Measurements from ENCODE around the gene CCZ1B.
"Not testable (repeated sequence)": the region's sequence is repeated elsewhere in the genome, so short reads cannot be mapped to it uniquely, and the experiment has no call there.

The CCZ1B gene

DNA sequence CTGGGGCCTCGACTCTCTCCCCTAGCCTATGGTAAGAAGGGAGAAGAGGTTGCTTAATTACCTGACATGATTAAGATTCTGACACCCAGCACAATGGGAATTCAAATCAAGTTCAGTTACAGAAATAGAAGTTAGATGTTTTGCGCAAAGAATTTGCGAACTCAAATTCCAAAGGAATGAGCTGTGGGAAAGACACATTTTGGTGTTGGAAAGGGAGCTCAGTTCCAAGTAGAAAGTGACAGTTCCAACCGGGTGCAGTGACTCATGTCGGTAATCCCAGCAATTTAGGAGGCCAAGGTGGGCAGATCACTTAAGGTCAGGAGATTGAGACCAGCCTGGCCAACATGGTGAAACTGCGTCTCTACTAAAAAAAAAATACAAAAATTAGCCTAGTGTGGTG is 4.0 kb upstream of the CCZ1B start:
- DNase-seq: not testable (repeated sequence)

DNA sequence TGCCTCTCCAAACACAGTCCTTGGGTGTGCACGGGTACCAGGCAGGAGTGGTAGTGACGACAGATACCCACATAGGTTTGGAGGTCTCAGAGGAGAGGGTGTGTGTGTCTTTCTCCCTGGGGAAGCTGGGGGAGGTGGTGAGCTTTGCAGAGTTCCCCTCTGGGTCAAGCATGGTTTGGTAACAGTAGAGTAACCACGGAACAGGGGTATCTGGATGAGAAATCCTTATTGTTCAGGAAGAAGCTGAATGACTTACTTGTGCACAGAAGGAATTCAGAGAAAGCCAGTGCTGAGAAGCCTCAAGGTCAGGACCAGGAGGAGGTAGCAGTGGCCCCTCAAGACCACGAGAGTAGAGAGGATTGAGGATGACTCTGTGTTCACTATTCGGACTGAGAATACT is 3.5 kb upstream of the CCZ1B start:
- DNase-seq: not testable (repeated sequence)

DNA sequence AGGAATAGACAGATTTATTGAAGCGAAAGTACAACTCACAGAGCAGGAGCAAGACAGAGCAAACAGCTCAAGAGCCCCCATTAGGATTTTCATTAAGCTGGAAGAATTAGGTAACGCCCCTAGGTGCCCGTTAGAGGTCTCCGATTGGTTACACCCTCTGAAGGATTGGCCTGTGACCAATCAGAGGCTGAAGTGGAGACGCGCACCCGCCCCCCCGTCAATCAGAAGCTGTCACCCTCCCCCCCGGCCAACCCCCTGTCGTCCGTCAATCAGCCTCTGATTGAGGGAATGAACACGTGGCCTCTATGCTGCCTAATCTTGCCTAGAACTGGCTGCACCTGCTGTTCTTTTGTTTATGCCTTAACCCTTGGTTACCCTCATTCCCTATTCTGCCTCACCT is 1.1 kb upstream of the CCZ1B start:
- not testable (repeated sequence) for DNase-seq

DNA sequence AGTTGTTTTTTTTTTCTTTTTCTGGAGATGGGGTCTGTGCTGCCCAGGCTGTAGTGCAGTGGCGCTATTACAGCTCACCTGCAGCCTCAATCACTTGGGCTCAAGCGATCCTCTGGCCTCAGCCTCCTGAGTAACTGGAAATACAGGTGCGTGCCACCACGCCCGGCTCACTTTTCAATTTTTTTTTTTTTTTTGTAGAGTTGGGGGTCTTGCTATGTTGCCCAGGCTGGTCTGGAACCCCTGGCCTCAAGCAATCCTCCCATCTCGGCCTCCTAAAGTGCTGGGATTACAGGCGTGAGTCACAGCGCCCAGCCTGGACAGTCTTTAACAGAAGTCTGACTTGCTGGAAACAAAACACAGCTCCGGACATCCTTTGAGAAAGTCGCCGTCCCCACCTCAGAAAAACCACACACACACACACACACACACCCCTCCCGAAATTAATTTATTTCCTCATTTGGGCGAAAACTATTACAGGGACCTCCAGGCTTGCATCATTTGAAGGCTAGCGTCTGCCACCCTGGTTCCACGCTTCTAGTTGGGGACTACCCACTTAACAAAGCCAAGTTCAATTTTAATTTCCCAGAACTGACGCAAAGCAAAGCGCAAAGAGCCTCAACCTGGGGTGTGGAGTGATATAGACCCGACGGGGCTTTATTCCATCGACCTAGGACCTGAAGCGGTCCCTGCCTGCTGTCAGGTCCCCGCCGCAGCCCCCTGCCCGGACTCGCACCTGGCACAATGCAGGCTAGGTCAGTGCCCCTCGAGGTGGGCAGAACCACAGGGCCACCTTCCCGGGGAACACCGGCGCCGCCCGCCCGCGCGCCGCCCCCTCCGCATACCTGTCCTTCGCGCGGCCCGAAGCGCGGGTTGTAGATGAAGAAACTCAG is 594 bp downstream of the CCZ1B start:
- DNase-seq: not testable (repeated sequence)

DNA sequence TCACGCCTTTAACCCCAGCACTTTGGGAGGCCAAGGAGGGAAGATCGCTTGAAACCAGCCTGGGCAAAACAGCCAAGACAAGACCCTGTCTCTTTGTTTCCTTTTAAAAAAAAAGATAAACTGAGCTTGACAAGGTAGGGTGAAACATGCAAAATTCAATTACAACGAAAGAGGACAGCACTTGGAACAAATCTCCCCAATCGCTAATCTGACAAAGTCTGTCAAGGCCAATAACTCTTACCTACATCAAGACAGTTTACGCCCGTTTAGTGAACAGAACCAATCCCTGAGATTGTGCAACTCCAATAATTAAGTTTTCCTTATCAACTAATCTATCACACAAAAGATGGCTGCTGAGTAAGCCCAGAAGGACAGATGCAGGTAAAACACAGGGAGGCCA is 4.5 kb downstream of the CCZ1B start:
- not testable (repeated sequence) for DNase-seq

DNA sequence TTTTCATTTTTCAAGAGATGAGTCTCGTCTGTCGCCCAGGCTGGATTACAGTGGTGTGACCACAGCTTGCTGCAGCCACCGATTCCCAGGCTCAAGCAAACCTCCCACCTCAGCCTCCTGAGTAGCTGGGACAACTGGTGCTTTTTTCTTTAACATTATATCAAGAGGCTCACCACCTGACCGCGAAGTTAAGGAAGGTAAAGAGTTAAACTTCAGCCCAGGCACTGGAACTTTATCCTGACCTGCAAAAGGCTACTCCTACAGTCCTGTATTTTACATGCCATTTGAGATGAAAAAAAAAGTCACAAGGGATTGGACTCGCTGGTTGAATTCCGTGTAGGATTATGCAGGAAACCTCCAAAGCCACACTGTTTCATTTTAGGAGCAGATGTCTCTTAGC is 10.6 kb downstream of the CCZ1B start:
- not testable (repeated sequence) for DNase-seq

DNA sequence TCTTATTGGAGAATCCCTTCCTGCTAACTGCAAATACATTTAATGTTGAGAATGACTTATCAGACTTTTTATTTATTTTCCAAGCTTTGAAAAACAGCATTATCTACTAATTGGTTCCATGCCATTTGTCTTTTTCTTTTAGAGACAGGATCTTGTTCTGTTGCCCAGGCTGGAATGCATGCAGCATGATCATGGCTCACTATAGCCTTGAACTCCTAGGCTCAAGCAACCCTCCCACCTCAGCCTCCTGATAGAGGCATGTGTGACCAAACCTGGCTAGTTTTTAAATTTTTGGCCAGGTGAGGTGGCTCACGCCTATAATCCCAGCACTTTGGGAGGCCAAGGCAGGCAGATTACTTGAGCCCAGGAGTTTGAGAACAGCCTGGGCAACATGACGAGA is 13.1 kb downstream of the CCZ1B start:
- not testable (repeated sequence) for DNase-seq

DNA sequence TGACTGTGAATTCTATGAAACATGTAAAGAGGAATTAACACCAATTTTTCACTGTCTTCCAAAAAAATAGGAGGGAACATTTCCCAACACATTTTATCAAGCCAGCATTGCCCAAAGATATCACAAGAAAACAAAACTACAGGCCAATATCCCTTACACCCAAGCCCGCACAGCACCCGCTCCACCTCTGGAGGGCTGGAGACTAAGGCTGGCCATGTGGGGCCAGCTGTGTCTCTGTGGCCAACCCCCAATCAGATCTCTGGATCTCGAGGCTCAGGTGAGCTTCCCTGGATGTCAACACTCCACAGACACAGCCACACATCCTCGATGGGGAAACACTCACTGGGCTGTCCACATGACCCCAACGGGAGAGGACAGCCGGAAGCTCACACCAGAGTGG is 18.1 kb downstream of the CCZ1B start:
- not testable (repeated sequence) for DNase-seq

DNA sequence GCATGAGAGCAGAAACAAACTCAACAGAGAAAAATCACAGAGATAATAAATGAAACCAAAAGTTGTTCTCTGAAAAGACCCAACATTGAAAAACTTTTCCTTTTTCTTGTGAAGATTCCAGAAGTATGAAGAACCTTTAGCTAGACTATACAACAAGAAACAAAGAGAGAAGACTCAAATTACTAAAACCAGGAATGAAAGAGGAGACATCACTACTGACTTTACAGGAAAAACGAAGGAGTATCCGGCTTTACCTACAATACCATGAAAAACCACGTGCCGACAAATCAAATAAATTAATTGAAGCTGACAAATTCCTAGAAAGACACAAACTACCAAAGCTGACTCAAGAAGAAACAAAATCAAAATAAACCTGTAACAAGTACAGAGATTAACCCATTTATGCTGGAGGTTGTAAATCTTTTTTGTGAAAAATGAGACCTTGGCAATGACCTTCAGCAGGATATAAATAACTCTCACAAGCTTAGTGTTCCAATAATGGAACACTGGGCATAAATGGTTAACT is 18.6 kb downstream of the CCZ1B start:
- DNase-seq: not testable (repeated sequence)

DNA sequence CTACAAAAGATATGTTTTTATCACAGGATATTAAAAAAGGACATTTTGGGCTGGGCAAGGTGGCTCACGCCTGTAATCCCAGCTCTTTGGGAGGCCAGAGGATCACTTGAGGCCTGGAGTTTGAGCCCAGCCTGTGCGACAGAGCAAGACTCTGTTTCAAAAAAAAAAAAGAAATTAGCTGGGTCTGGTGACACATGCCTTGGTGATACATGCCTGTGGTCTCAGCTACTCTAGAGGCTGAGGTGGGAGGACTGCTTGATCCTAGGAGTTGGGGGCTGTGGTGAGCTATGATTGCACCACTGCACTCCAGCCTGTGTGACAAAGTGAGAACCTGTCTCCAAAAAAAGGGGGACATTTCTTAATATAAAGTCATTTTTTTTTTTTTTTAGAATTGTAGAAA is 25.7 kb downstream of the CCZ1B start:
- DNase-seq: not testable (repeated sequence)

DNA sequence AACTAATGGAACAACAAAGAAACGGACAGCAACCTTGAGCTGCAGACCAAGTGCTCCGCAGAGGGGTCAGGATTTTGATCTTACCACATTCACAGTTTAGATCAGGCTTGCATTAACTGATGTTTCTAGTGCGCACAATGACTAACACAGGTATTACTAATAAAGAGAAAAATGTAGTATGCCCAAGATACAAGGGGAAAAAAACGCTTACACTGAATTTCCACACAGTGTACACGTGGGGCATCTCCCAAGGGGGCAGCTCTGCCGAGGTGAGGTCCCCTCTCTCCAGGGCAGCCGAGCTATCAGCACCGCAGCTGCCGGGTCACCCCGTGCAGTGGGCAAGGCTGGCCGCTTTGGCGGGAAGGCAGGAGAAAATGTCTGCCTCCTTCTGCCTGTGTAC is 26.2 kb downstream of the CCZ1B start:
- not testable (repeated sequence) for DNase-seq

DNA sequence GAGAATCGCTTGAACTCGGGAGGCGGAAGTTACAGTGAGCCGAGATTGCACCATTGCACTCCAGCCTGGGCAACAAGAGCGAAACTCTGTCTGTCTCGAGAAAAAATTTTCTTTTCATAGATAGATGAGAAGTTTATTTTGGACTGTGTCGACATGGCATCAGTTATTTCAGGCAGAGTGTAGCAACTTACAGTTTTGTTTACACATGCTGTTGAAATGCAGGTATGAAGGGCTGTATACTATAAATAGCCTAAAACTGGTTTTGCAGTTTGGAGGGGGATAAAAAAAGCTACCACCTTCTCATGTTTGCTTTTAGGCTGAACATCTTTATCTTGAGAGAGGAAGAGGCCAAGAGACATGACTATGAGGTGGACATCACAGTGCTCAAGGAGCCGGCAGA is 28.0 kb downstream of the CCZ1B start:
- not testable (repeated sequence) for DNase-seq

DNA sequence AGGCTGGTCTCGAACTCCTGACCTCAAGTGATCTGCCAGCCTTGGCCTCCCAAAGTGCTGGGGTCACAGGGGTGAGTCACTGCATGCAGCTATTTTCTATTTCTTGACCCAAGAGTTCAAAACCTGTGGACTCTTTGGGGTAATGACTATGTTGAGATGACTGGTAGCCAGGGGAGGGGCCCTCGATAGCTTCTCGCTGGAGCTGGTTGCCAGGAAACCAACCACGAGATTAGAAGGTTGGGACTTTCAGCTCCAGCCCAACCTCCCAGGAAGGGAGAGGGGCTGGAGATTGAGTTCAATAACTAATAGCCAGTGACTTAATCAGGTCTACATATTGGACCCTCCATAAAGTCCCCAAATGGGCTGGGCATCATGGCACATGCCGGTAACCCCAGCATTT is 28.9 kb downstream of the CCZ1B start:
- not testable (repeated sequence) for DNase-seq

DNA sequence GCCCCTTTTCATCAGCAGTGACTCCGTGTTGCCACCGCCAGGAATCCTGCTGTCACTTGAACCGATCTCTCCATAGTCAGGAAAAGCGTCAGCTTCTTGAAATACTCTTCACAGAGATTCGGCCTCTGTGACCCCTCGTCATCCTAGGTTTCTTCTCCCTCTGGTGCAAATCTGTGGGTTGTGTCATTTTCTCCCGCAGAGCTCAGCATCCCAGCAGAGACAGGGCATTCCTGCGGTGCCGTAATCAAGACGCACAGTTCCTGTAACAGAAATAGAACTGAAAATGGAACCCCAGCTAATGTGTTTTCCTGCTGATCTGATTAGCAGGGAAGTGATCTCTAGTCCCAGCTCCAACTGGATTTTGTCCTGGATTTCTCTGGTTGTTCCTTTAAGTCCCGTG is 31.8 kb downstream of the CCZ1B start:
- not testable (repeated sequence) for DNase-seq

DNA sequence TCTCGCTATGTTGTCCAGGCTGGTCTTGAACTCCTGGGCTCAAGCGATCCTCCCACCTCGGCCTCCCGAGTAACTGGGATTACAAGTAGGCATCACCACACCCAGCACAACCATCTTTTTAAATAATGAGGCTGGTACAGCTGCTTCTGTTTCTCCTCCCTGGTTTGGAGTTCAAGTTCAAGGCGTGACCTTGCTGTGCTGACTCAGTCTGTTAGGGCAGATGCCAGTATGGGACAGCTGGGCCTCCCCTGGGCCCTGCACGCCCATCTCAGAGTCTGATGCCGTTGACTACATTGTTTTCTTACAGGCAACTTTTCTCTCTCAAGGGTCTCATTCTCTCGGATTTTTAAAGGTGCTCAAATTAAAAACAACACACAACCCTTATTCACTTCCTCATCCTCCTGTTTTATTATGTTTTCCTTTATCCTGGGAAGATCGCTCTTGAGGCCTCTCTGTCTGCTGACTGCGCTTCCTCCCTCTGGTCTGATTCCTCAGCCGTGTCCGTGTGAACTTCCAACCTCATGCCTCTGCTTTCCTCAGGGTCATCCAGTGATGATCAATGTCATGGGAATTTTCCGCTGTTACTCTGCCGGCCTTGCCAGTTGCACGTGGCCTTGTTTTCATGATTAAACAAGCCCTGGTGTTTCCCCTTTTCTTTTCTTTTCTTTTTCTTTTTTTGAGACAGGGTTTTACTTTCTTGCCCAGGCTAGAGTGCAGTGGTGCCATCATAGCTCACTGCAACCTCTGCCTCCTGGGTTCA is 33.8 kb downstream of the CCZ1B start:
- DNase-seq: not testable (repeated sequence)

DNA sequence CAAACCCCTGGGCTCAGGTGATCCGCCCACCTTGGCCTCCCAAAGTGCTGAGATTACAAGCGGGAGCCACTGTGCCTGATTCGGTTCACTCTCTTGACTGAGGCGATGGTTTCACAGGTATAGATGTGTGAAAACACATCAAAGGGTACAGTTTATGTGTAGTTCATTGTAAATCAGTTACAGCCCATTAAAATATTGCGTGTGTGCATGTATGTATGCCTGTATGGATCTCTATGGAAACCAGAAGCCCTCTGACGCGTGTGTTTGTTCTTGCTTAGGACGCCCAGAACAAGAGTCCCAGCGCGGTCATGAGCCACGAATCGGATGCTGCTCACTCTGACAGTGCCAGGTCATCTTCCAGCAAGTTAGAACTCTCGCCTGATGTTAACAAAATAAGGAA is 36.7 kb downstream of the CCZ1B start:
- not testable (repeated sequence) for DNase-seq

DNA sequence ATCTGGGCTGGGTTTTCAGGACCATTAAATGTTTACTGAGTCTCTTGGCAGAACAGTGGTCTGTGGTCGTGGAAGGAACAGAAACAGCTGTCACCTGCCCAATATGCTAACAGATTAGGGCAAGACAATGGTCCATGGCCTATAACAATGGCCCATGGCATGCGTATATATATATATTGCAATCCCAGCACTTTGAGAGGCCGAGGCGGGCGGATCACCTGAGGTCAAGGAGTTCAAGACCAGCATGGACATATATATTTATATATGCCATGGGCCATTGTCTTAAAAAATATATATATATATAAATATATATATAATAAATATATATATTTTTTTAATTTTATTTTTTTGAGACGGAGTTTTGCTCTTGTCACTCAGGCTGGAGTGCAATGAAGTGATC is 44.5 kb downstream of the CCZ1B start:
- DNase-seq: not testable (repeated sequence)

DNA sequence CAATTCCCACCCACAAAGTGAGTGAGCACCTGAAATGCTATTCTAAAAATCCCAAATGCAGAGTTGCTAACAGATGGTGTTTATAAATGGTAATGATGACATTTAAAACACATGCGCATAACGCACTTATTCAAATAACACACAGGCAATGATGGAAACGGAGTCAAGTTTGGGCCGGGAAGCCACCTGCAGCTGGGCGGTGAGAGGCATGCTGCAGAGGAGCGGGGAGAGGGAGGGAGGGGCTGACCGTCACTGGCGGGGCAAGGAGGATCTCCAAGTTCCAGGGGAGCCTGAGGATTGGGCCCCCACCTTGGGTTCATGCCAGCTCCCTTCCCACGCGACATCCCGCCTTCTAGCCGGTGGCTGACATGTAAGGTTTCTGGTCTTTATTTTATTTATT is 64.9 kb downstream of the CCZ1B start:
- DNase-seq: not testable (repeated sequence)

DNA sequence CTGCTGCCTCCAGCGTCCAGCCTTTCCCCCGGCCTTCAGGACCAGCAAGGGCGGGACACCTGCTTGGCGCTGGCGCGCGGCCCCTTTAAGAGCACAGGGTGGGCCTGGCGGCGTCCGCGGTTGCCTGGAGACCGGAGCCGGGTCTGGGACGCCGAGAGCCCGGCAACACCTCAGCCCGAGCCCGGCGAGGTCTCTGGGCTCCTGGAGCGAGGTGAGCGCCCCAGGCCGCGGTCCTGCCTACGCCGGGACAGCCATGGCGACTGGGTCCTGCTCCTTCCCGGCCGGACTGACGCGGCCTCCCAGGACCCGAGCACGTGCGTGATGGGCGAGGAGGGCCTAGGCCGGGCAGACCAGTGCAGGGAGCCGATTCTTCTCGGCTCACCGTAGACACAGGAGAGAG is 72.1 kb downstream of the CCZ1B start, which contains the start of gene RSPH10B2:
Gene RSPH10B2 (plus strand): TSS at position 140 of the 400 bp plus-strand sequence. CDS start 3,575 bp downstream, outside the sequence.
- not testable (repeated sequence) for DNase-seq

DNA sequence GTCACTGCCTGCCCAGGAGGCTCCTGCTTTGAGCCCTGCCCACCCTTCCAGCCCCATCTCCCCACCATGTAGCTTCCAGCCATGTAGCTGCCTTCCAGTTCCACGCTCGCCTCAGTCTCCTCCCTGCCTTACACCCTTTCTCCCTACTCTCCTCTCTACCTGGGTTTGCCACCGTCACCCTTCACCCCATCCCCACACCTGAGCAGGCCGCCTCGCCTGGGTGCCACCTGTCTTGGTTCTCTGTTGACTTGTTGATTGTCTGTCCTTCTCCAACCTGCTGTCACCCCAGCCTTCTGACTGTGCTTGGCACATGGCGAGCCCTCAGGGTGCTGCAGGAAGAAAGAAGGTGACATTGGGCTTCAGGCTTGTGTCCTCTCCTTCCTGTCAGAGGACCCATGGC is 75.9 kb downstream of the CCZ1B start:
- not testable (repeated sequence) for DNase-seq

DNA sequence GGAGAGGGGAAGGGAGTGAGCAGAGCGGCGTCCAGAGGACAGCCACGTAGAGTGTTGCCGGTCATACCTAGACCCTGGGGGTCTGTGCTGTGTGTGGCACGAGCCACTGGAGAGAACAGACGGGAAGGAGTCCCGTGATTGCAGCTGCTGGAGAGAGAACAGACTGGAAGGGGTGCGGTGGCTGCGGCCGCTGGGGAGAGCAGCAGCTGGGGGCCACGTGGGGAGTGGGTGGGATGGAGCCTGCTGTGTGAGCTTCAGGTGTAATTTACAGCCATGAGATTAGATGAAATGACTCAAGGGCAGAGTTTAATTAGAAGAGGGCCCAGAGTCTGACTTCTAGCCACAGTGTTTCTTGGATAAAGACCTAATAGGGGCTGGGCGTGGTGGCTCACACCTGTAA is 76.7 kb downstream of the CCZ1B start:
- DNase-seq: not testable (repeated sequence)

Measured in stimulated activated CD8-positive, alpha-beta memory T cell treated with anti-CD3 and anti-CD28 coated beads, Interleukin-4, amount 100 ng/mL, for 48 hours (primary cell).